Loucy (cell line): ENCODE data around the gene LMO7.
"Not testable (repeated sequence)": the region's sequence is repeated elsewhere in the genome, so short reads cannot be mapped to it uniquely, and the experiment has no call there.

Experiments
- H2AFZ ChIP-seq: fragments of 200-600 bp; sonication (generic); 2 replicates; pipeline ENCODE4 v1.6.0; 2016; ENCODE audit warnings: antibody characterized with exemption, mild to moderate bottlenecking, low read length, moderate library complexity
- H3F3A ChIP-seq: fragments of 200-600 bp; 2 replicates; pipeline ENCODE4 v1.6.0; 2016; ENCODE audit warnings: antibody characterized with exemption, low read depth, mild to moderate bottlenecking
- H3K27me3 ChIP-seq: fragments of 200-600 bp; sonication (generic); 2 replicates; pipeline ENCODE4 v1.6.1; 2014; ENCODE audit warnings: low read length, mild to moderate bottlenecking; ENCODE audit not compliant: insufficient read depth, poor library complexity, severe bottlenecking
- H3K36me3 ChIP-seq: fragments of 200-600 bp; sonication (generic); 2 replicates; pipeline ENCODE4 v1.6.1; 2016; ENCODE audit warnings: low read length; ENCODE audit not compliant: insufficient read depth
- H3K4me1 ChIP-seq: fragments of 200-600 bp; sonication (generic); 2 replicates; pipeline ENCODE4 v1.5.1; 2014; ENCODE audit warnings: low read length, mild to moderate bottlenecking; ENCODE audit not compliant: insufficient read depth, poor library complexity, severe bottlenecking
- H3K4me2 ChIP-seq: fragments of 200-600 bp; sonication (generic); 2 replicates; pipeline ENCODE4 v1.6.0; 2014; ENCODE audit warnings: antibody characterized with exemption, low read length, low read depth, mild to moderate bottlenecking; ENCODE audit not compliant: poor library complexity, severe bottlenecking
- H3K4me3 ChIP-seq: fragments of 200-600 bp; sonication (generic); 2 replicates; pipeline ENCODE4 v1.5.1; 2014; ENCODE audit warnings: low read length, mild to moderate bottlenecking, mixed read lengths; ENCODE audit not compliant: poor library complexity, severe bottlenecking
- H3K79me2 ChIP-seq: fragments of 200-600 bp; sonication (generic); 2 replicates; pipeline ENCODE4 v1.6.1; 2014; ENCODE audit warnings: low read length; ENCODE audit not compliant: insufficient read depth
- H3K9ac ChIP-seq: fragments of 200-600 bp; sonication (generic); 2 replicates; pipeline ENCODE4 v1.6.0; 2014; ENCODE audit warnings: mild to moderate bottlenecking, low read depth, low read length, moderate library complexity; ENCODE audit not compliant: poor library complexity, severe bottlenecking
- H3K9me2 ChIP-seq: fragments of 200-600 bp; sonication (generic); replicated peaks from 2 replicates; pipeline ENCODE4 v1.6.1; 2016; ENCODE audit warnings: low read depth, low read length, mixed read lengths
- H3K9me3 ChIP-seq: fragments of 200-600 bp; sonication (generic); 2 replicates; pipeline ENCODE4 v1.6.1; 2014; ENCODE audit warnings: mild to moderate bottlenecking, antibody characterized with exemption, low read length, low read depth; ENCODE audit not compliant: insufficient read depth
- H4K20me1 ChIP-seq: fragments of 200-600 bp; sonication (generic); 2 replicates; pipeline ENCODE4 v1.6.0; 2014; ENCODE audit warnings: antibody characterized with exemption, low read length, mild to moderate bottlenecking; ENCODE audit not compliant: insufficient read depth, poor library complexity, severe bottlenecking
- CTCF ChIP-seq: fragments of 200-600 bp; sonication (generic); conservative IDR thresholded peaks from 2 replicates; pipeline ENCODE4 v1.5.1; 2014; ENCODE audit warnings: mild to moderate bottlenecking, antibody characterized with exemption, low read length
- EZH2phosphoT487 ChIP-seq: fragments of 200-600 bp; IDR thresholded peaks from 2 replicates; pipeline ENCODE4 v1.6.1; 2018; ENCODE audit warnings: antibody characterized with exemption, mild to moderate bottlenecking, moderate library complexity, borderline replicate concordance

Gene LMO7

GRCh38 chr13:75679459-75679858 lies 43.3 kb downstream of the LMO7 start:
- H3K27me3 ChIP-seq: no peaks in the 10 kb centered on the region
- no peaks in the 10 kb centered on the region for H3K79me2 ChIP-seq
- H3F3A ChIP-seq: no peaks in the 10 kb centered on the region
- H4K20me1 ChIP-seq: no peaks in the 10 kb centered on the region
- H3K9me2 ChIP-seq: no peaks in the 10 kb centered on the region
- H3K4me2 ChIP-seq: no peak overlapping the region
- no peak overlapping the region for H2AFZ ChIP-seq
- TF ChIP-seq EZH2phosphoT487 (no peak), CTCF (no peak)
- no peaks in the 10 kb centered on the region for H3K36me3 ChIP-seq
- no peak overlapping the region for H3K4me3 ChIP-seq
- H3K9ac ChIP-seq: no peak overlapping the region
- no peaks in the 10 kb centered on the region for H3K4me1 ChIP-seq
- H3K9me3 ChIP-seq: no peaks in the 10 kb centered on the region

- not testable (repeated sequence) for H3K9ac ChIP-seq, H3F3A ChIP-seq, H3K4me3 ChIP-seq, H3K79me2 ChIP-seq, H3K9me3 ChIP-seq, H2AFZ ChIP-seq, H3K4me1 ChIP-seq, H4K20me1 ChIP-seq, H3K27me3 ChIP-seq, H3K4me2 ChIP-seq, H3K9me2 ChIP-seq, H3K36me3 ChIP-seq
Measured at GRCh38 chr13:75680251-75680650, 44.1 kb downstream of the LMO7 start.

- Histone ChIP-seq H3K36me3 (no peaks in the 10 kb centered on the region), H4K20me1 (no peaks in the 10 kb centered on the region), H3K9me3 (no peaks in the 10 kb centered on the region), H3K9me2 (no peaks in the 10 kb centered on the region), H3K27me3 (no peaks in the 10 kb centered on the region), H3K4me2 (no peak overlapping the region), H3F3A (no peaks in the 10 kb centered on the region), H3K4me3 (no peak overlapping the region), H3K4me1 (no peaks in the 10 kb centered on the region), H3K9ac (no peak overlapping the region), H3K79me2 (no peaks in the 10 kb centered on the region), H2AFZ (no peak overlapping the region)
- TF ChIP-seq EZH2phosphoT487 (no peak), CTCF (no peak)
Measured at GRCh38 chr13:75682326-75682725, 46.2 kb downstream of the LMO7 start.

GRCh38 chr13:75685239-75685697 lies 49.1 kb downstream of the LMO7 start:
- Histone ChIP-seq H2AFZ (no peak overlapping the region), H3K4me1 (no peaks in the 10 kb centered on the region), H3K4me2 (no peak overlapping the region), H3K4me3 (no peak overlapping the region), H3K9ac (no peak overlapping the region), H3F3A (no peaks in the 10 kb centered on the region), H3K36me3 (no peaks in the 10 kb centered on the region), H3K9me3 (no peaks in the 10 kb centered on the region), H4K20me1 (no peaks in the 10 kb centered on the region), H3K79me2 (no peaks in the 10 kb centered on the region), H3K27me3 (no peaks in the 10 kb centered on the region), H3K9me2 (no peaks in the 10 kb centered on the region)
- TF ChIP-seq EZH2phosphoT487 (no peak), CTCF (no peak)
